H1 (cell line): ENCODE results near the gene DEPDC4. TPM values are rescaled to one million over a fixed set of nuclear protein-coding genes. Genes with fewer than 3 reads are reported as not detected.

Source experiments
- ASH2L ChIP-seq: fragments of 200-600, 300-600 bp; sonication (generic); IDR thresholded peaks from one replicate; pipeline ENCODE4 v1.7.1; 2017; ENCODE audit warnings: low read length
- BRCA1 ChIP-seq: IDR thresholded peaks from 2 replicates; pipeline ENCODE4 v1.6.1; 2012; ENCODE audit warnings: low read depth, low read length, improper control_type of control experiment
- CBX8 ChIP-seq: fragments of 300-800, 300-1000 bp; sonication (generic); IDR thresholded peaks from 2 replicates; pipeline ENCODE4 v1.7.1; 2016; ENCODE audit warnings: low read depth, low read length, borderline replicate concordance
- CHD1 ChIP-seq: IDR thresholded peaks from 2 replicates; pipeline ENCODE4 v1.6.1; 2012; ENCODE audit warnings: low read depth, low read length, improper control_type of control experiment
- EP300 ChIP-seq, 2 experiments: IDR thresholded peaks; 1 replicate in 1 of 2; 2 replicates in 1 of 2; pipeline ENCODE4 v1.6.1; 2011 to 2012; ENCODE audit warnings: low read depth in 2 of 2, low read length in 2 of 2, mild to moderate bottlenecking in 2 of 2, borderline replicate concordance in 1 of 2, inconsistent platforms in 1 of 2, moderate library complexity in 1 of 2
- NRF1 ChIP-seq: IDR thresholded peaks from 2 replicates; pipeline ENCODE4 v1.6.1; 2011; ENCODE audit warnings: mild to moderate bottlenecking, low read depth, low read length, improper control_type of control experiment
- RFX5 ChIP-seq: IDR thresholded peaks from 2 replicates; pipeline ENCODE4 v1.6.1; 2011; ENCODE audit warnings: low read depth, low read length, improper control_type of control experiment, borderline replicate concordance
- RXRA ChIP-seq: IDR thresholded peaks from 2 replicates; pipeline ENCODE4 v1.6.1; 2011; ENCODE audit warnings: low read depth, mild to moderate bottlenecking, low read length, moderate library complexity; ENCODE audit not compliant: insufficient read depth
- SIX5 ChIP-seq: IDR thresholded peaks from 2 replicates; pipeline ENCODE4 v1.6.1; 2011; ENCODE audit warnings: mild to moderate bottlenecking, low read depth, low read length
- YY1 ChIP-seq: IDR thresholded peaks from 2 replicates; pipeline ENCODE4 v1.6.1; 2011; ENCODE audit warnings: low read depth, mild to moderate bottlenecking, low read length
- ZNF274 ChIP-seq: IDR thresholded peaks from 2 replicates; pipeline ENCODE4 v1.7.0; 2012; ENCODE audit warnings: low read length, borderline replicate concordance; ENCODE audit errors: extremely low read depth
- polyA plus RNA-seq, 7 experiments: library from polyadenylated mRNA; depleted of rRNA in 3 of 7; stranded (reverse) in 5 of 7; unstranded in 2 of 7; fragments of >200 nt in 5 of 7; fragments of 200-250 nt in 2 of 7; gene quantifications; 1 replicate in 5 of 7; 2 replicates in 1 of 7; 4 replicates in 1 of 7; pipeline versions ENCODE4 v1.2.1 to v1.2.3, GENCODE V29; 2011 to 2013; ENCODE audit warnings: missing spikeins in 2 of 7, mixed read lengths in 2 of 7
- total RNA-seq: library from RNA; stranded (reverse); fragmentation: NEBNext Ultra II Directional; extraction: Animal tissue kit (Norgen Biotek cat#: 25700); gene quantifications from 2 replicates; pipeline ENCODE4 v1.2.1, GENCODE V29; 2021
- TF ChIP-seq, protein P1 (sequence below): IDR thresholded peaks from 2 replicates; pipeline ENCODE4 v1.6.1; 2011; ENCODE audit warnings: low read length, improper control_type of control experiment
- TF ChIP-seq, protein P2 (sequence below): IDR thresholded peaks from 2 replicates; pipeline ENCODE4 v1.6.1; 2012; ENCODE audit warnings: inconsistent platforms
- TF ChIP-seq, protein P3 (sequence below), 3 experiments: IDR thresholded peaks; 1 replicate in 2 of 3; 2 replicates in 1 of 3; pipeline versions ENCODE4 v1.5.1 to v1.6.1; 2011; ENCODE audit warnings: low read length in 3 of 3, mild to moderate bottlenecking in 3 of 3, inconsistent platforms in 2 of 3, low read depth in 1 of 3, moderate library complexity in 1 of 3; ENCODE audit not compliant: insufficient read depth in 1 of 3; ENCODE audit errors: control extremely low read depth in 1 of 3

DEPDC4 gene
- total and polyA plus RNA-seq, 2 of the 8 experiments (the other 6 are each of a cell fraction or from before 2014, with no cell fraction given), result 0.80 to 3.8 TPM

DNA sequence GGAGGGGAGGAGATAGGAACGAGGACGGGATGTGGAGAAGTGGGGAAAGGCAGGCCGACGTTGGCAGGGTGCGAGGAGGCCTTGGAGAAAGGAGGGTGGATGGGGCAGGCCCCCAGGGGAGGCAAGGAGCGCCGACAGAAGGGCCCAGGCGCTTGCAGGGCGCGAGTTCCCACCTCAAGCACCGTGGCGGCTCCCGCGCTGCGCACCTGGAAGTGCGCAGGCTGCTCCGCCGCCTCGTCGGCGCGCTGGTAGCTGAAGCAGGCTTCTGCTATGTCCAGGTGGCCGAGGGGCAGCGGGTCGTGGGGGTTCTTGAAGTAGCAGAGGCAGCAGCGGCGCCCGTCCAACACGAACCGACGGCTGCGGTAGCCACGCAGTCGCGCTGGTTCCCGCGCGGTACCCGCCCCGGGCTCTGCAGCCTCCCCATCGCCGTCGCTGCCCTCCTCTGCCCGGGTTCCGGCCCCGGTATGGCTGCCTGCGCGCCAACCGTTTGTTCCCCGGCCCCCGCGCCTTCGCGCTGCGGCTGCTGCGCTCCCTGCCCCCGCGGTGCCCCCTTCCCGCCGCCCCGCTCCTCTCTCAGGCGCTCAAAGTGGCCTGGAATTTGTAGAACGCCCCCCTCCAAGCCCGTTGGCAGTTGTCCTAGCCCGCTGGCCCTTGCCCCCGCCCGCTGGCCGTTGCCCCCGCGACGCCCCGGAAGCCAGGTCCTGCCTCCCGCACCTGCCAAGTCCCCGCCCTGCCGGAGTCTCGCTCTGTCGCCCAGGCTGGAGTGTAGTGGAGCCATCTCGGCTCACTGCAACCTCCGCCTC lies 67.3 kb downstream of the DEPDC4 start (continued):
- 0 out of 3 replicates have a peak, but pooled peaks of 1 of the 2 experiments have one; percentile 2 for TF ChIP-seq EP300 (IDR thresholded peaks at IDR 0.05; ENCODE audit: borderline replicate concordance in 1 of 2, low read depth in 2 of 2, low read length in 2 of 2)
- TF ChIP-seq ASH2L, result peak; percentile 90
- TF ChIP-seq CHD1, result no peak
- no peak for TF ChIP-seq CBX8
- no peak for TF ChIP-seq ZNF274
- TF ChIP-seq RFX5, result no peak
- TF ChIP-seq, protein P1, sequence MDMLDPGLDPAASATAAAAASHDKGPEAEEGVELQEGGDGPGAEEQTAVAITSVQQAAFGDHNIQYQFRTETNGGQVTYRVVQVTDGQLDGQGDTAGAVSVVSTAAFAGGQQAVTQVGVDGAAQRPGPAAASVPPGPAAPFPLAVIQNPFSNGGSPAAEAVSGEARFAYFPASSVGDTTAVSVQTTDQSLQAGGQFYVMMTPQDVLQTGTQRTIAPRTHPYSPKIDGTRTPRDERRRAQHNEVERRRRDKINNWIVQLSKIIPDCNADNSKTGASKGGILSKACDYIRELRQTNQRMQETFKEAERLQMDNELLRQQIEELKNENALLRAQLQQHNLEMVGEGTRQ, result no peak
- peak; percentile 66; the same call in 1 of the 2 replicates for TF ChIP-seq YY1
- TF ChIP-seq, protein P2, sequence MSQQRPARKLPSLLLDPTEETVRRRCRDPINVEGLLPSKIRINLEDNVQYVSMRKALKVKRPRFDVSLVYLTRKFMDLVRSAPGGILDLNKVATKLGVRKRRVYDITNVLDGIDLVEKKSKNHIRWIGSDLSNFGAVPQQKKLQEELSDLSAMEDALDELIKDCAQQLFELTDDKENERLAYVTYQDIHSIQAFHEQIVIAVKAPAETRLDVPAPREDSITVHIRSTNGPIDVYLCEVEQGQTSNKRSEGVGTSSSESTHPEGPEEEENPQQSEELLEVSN, result peak; percentile 64
- TF ChIP-seq NRF1, result peak; percentile 30; the same call in 1 of the 2 replicates
- TF ChIP-seq, protein P3, sequence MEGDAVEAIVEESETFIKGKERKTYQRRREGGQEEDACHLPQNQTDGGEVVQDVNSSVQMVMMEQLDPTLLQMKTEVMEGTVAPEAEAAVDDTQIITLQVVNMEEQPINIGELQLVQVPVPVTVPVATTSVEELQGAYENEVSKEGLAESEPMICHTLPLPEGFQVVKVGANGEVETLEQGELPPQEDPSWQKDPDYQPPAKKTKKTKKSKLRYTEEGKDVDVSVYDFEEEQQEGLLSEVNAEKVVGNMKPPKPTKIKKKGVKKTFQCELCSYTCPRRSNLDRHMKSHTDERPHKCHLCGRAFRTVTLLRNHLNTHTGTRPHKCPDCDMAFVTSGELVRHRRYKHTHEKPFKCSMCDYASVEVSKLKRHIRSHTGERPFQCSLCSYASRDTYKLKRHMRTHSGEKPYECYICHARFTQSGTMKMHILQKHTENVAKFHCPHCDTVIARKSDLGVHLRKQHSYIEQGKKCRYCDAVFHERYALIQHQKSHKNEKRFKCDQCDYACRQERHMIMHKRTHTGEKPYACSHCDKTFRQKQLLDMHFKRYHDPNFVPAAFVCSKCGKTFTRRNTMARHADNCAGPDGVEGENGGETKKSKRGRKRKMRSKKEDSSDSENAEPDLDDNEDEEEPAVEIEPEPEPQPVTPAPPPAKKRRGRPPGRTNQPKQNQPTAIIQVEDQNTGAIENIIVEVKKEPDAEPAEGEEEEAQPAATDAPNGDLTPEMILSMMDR (IDR thresholded peaks at IDR 0.05; ENCODE audit: control extremely low read depth in 1 of 3, insufficient read depth in 1 of 3, low read depth in 1 of 3, low read length in 3 of 3), result no peak
- TF ChIP-seq BRCA1, result no peak
- no peak for TF ChIP-seq RXRA
- TF ChIP-seq SIX5, result no peak
